ENCODE data around the gene BRAT1.
"Not testable (repeated sequence)": the region's sequence is repeated elsewhere in the genome, so short reads cannot be mapped to it uniquely, and the experiment has no call there.

The BRAT1 gene

GRCh38 chr7:2535872-2536627, 19.3 kb downstream of the BRAT1 start:
- DNase-seq: not testable (repeated sequence)

GRCh38 chr7:2534214-2534613, 21.1 kb downstream of the BRAT1 start:
- DNase-seq: not testable (repeated sequence)

- not testable (repeated sequence) for DNase-seq
These were observed 21.8 kb downstream of the BRAT1 start for GRCh38 chr7:2533566-2533965.

GRCh38 chr7:2532816-2533215, 22.5 kb downstream of the BRAT1 start:
- DNase-seq: not testable (repeated sequence)

GRCh38 chr7:2532199-2532772, 23.0 kb downstream of the BRAT1 start:
- not testable (repeated sequence) for DNase-seq

- DNase-seq: not testable (repeated sequence)
These were observed 23.6 kb downstream of the BRAT1 start for GRCh38 chr7:2531796-2532110.

- DNase-seq: not testable (repeated sequence)
These were observed 24.1 kb downstream of the BRAT1 start for GRCh38 chr7:2530994-2531795.

GRCh38 chr7:2530071-2530987, 25.0 kb downstream of the BRAT1 start:
- DNase-seq: peak; percentile 82 to 83

- DNase-seq: peak; percentile 89 to 92
These were observed 25.9 kb downstream of the BRAT1 start for GRCh38 chr7:2529161-2530070.

GRCh38 chr7:2528481-2529095, 26.7 kb downstream of the BRAT1 start:
- DNase-seq: no peak

GRCh38 chr7:2527505-2528467, 27.5 kb downstream of the BRAT1 start:
- DNase-seq: no peak

- DNase-seq: no peak
These were observed 28.4 kb downstream of the BRAT1 start for GRCh38 chr7:2526659-2527504.

GRCh38 chr7:2525658-2526630, 29.4 kb downstream of the BRAT1 start:
- DNase-seq: no peak

- DNase-seq: no peak
These were observed 30.3 kb downstream of the BRAT1 start for GRCh38 chr7:2524808-2525657.

- peak in 1 of 2 experiments; percentile 37 for DNase-seq
These were observed 31.1 kb downstream of the BRAT1 start for GRCh38 chr7:2523941-2524807.

Data from AML-193 (cell line).